ENCODE measurements around the gene ATXN7L3.
A peak's percentile ranks its signal among the peaks of the same experiment; 100 is the strongest.
"Not testable (repeated sequence)": the region's sequence is repeated elsewhere in the genome, so short reads cannot be mapped to it uniquely, and the experiment has no call there.

ATXN7L3 gene

DNA sequence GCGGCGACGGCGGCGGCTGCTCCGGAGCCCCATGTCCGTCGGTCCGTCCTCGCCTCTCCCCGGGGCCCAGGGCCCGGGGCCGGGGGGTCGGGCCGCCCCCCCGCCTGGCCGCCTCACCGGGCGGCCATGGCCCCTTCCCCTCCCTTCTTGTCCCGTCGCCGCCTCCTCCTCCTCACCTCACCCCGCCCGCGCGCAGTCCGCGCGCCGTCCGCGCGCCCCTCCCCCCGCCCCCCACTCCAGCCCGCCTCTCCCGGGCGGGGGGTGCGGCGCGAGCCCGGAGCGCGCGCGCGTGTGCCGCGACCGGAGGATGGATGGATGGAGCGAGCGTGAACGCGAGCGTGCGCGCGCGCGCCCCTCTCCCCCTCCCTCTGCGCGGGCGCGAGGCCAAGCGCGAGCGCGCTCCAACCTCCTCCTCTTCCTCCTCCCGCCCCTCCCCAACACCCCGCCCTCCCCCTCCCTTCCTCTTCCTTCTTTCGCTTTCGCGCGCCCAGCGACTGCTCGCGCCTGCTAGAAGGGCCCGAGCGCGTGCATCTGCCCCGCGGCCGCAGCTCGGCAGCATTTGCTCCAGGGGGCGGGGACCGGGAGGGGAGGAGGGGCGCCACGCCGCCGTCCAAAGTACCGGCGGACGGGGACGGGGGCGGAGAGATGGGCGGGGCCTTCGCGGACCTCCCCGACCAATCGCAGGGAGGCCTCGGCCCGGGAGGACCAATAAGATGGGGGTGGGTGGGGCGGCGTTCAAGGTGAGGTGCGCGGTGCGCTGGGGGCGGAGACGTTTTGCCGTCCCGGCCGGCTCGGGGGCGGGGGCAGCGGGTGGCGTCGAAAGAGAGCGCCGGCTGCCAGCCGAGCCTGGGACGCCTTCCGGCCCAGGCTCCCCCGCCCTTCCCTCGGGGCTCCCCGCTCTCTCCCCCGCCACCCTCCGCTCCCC is at the start of gene ATXN7L3:
TSS of gene ATXN7L3 (minus strand) at position 332 of the 925 bp plus-strand sequence. CDS start 1,814 bp downstream, outside the sequence.
- peak; percentile 96 for DNase-seq (ENCODE audit: low spot score)

DNA sequence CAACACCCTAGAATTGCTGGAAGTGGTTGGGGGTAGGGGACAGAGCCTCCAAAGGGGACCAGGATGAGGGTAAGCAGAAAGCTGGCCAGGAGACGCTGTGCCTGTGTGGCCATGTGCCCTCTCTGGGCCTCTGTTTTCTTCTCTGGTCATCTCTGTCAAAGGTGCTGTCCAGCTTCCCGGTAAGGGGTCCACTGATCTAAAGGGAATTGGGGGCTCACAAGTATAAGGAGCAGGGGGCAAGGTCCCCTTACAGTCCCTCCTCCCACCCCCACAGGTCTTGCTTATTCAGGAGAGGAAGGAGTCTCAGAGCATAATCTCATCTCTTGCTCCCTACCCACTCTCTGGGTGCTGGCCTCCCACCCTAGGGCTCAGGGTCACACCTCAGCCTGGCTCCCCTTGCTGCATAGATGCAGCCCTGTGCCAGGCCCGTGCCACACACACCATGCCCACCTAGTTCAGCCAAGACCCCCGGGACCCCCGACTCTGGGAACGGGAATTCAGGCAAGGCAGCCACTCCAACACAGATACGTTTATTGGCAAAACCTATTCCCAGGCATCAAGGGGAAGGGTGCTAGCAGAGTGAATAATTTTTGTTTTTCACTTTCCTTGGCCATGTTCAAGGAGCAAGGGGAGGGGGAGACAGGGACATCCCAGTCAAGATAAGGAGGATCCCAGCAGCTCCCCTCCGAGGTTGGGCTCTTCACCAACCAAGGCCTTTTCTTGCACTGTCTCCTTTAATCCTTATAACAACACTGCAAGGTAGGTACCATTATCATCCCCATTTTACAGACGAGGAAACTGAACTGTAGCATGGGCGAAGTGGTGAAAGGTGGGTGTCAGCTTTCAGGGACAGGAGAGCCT is 48.4 kb upstream of the ATXN7L3 start:
- no peak for DNase-seq (ENCODE audit: low spot score)

GRCh38 chr17:44247440-44247841 is 47.8 kb upstream of the ATXN7L3 start:
- no peak for DNase-seq (ENCODE audit: low spot score)

DNA sequence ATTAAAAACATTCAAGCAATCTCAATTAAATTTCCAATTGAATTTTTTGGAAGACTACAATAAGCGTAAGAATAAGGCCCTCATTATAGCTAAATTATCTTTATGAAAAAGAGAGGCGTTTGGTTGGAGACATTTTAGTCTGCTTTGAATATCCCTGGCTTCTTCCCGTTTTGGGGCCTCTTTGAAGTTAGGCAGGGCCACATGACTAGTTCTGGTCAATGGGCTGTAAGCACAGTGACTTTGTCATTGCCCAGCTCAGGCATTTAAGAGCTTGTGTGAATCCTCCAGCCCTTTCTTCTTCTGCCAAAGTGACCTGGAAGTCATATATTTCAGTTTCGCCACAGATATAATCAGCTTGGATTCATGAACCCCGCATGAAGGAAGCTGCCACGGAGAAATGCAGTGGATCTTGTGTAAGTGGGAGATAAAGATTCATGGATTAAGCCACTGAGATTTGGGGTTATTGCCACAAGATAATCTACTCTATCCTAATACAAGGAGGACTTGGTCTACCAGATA is 41.5 kb upstream of the ATXN7L3 start:
- no peak for DNase-seq (ENCODE audit: low spot score)

DNA sequence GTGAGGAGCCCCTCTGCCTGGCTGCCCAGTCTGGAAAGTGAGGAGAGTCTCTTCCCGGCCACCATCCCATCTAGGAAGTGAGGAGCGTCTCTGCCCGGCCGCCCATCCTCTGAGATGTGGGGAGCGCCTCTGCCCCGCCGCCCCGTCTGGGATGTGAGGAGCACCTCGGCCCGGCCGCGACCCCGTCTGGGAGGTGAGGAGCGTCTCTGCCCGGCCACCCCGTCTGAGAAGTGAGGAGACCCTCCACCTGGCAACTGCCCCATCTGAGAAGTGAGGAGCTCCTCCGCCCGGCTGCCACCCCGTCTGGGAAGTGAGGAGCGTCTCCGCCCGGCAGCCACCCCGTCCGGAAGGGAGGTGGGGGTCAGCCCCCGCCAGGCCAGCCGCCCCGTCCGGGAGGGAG is 38.2 kb upstream of the ATXN7L3 start:
- not testable (repeated sequence) for DNase-seq (ENCODE audit: low spot score)

DNA sequence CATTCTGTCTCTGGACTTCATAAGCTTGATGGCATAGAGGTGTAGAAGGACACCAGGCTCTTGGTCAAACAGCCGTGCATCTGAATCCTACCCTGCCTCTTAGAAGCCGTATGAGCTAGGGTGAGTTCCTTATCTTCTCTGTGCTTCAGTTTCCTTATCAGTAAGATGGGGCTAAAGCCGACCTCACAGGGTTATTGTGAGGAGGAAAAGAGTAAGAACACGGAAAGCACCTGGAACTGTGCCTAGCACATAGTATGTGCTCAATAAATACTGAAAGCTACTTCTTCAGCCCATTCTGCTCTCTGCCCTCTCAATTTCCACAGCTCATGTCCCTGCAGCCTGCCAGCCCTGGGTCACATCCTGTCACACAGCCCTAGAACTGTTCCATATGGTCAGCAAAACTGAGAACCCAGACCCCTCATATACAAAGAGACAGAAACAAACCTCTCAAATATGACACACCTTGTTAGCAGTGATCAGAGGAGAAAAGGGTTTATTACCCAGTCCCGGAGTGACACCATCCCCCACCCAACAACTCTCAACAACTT is 36.8 kb upstream of the ATXN7L3 start:
- no peak for DNase-seq (ENCODE audit: low spot score)

GRCh38 chr17:44235583-44235936 is 35.9 kb upstream of the ATXN7L3 start:
- peak; percentile 23 for DNase-seq (ENCODE audit: low spot score)

DNA sequence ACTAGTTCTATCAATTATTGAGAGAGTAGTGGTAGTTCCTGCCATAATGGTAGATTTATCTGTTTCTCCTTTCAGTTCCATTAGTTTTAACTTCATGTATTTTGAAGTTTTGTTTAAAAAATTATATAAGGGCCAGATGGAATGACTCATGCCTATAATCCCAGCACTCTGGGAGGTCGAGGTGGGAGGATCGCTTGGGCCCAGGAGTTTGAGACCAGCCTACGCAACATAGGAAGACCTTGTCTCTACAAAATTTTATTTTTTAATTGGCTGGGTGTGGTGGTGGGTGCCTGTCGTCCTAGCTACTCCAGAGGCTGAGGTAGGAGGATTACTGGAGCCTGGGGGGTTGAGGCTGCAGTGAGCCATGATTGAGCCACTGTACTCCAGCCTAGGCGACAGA is 33.9 kb upstream of the ATXN7L3 start:
- no peak for DNase-seq (ENCODE audit: low spot score)

DNA sequence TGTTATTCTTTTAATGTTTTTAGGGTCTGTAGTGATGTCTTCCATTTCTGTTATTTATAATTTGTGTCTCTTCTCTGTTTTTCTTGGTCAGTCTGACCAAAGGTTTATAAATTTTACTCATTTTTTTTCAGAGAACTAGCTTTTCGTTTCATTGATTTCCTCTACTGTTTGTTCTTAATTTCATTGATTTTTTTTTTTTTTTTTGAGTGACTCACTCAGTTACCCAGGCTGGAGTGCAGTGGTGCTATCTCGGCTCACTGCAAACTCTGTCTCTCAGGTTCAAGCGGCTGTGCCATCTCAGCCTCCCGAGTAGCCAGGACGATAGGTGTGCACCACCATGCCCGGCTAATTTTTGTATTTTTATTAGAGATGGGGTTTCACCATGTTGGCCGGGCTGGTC is 32.4 kb upstream of the ATXN7L3 start:
- no peak for DNase-seq (ENCODE audit: low spot score)

GRCh38 chr17:44230140-44230539 is 30.5 kb upstream of the ATXN7L3 start:
- DNase-seq (ENCODE audit: low spot score): no peak

DNA sequence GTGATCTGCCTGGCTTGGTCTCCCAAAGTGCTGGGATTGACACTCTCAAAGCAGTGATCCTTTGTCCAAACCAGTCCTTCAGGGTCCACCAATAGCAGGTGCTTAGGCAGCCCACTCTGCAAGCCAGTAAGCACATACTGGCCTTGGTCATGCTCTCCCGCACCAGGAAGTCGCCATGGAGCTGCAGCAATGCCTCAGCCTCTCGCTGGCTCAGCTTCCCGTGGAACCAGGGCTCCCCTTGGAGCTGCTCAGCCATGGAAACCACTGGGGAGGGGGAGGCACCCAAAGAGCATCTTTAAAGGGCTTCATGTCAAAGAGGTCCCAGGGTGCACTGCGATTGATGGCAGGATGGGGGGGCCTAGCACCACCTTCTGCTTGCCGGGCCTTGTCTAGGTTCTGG is 29.4 kb upstream of the ATXN7L3 start:
- DNase-seq (ENCODE audit: low spot score): no peak

- DNase-seq (ENCODE audit: low spot score): no peak
These were observed 23.9 kb upstream of the ATXN7L3 start for GRCh38 chr17:44223541-44224071.

- peak; percentile 88 for DNase-seq (ENCODE audit: low spot score)
These were observed 22.6 kb upstream of the ATXN7L3 start for GRCh38 chr17:44222112-44222869.

DNA sequence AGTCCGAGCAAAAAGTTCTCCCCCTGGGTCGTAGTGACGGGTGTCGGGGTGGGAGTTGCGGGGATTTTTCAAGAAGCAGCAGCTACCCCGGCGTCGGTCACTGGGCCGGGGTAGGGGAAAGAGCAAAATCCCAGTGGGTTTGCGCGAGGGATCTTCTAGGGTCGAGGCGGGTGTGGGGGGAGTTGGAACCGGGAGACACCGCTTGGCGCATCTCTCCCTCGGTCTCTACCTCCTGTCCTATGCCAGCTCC is 22.1 kb upstream of the ATXN7L3 start:
- DNase-seq (ENCODE audit: low spot score): no peak

DNA sequence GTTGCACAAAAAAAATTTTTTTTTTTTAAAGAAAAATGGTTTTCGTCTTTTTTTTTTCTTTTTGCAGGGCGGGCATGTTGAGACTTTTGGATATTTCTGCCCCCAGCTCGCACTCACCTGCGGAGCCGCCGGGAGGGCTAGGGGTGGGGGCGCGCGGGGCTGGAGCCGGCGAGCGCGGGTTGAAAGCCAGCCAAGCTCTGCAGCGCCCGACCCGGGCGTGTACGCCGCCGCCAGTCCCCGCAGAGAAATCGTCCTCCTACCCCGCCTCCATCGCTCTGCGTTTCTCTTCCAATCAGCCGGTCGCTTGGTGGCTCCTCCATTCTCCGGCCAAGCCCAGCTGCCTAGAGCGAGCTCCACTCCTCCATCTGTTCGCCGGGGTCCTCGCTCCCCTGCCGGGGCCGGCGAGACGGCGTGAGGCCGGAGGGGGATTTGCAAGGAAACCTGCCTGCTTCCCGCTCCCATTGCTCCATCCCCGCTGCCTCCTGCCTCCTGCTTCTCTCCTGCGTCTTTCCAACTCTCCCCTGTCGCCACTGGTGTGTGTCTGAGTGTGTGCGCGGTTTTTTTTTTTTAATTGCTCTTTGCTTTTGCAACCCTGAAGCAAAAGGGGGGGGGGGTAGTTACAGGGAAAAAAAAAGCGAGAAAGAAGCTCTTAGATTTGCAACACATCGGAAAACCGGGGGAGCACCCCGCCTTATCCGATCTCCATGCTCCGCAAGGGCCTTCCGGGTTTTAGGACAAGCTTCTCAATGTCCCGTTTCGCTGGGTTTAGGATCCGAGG is 21.6 kb upstream of the ATXN7L3 start:
- peak; percentile 78 for DNase-seq (ENCODE audit: low spot score)

DNA sequence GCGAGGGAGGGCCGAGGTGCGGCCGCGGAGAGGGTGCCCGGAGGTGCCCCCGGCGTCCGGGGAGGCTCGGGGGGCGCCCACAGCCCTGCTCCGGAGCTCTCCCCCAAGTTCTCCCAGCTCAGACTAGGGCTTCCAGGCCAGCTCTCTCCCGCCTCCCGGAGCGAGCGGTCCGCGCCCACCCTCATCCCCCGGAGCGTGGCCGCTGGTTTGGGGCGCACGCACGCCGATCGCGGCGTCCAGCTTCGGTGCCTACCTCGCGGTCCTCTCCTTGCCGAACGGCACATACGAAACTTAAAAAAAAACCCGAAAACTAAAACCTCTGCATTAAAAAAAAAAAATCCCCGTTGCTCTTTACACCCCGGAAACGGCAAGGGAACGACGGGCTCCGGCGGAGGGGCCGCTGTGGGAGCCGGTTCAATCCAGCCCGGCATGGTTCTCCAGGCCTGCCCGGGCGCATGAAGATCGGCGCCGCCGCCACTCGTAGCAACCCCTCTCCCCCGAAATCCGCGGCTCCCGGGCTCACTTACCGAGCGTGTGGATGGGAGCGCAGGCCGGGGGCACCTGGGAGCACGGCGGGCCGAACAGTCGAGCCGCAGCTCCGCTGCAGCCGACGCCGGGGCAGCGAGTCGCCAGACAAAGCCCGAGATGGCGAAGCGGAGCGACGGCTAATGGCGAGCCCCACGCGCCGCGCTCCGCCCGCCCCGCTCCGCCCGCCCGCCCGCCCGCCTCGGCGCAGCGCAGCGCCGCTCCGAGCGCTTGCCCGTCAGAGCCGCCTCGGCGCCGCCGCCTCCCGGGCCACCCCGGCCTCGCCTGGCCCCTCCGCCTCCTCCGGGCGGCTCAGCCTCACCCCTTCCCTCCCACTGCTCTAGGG is 20.8 kb upstream of the ATXN7L3 start:
- DNase-seq (ENCODE audit: low spot score): peak; percentile 54

GRCh38 chr17:44219616-44220212 is 20.0 kb upstream of the ATXN7L3 start, which contains the start of gene UBTF:
Gene UBTF (minus strand): TSS chr17:44219675. CDS start chr17:44218229, 1,446 bp downstream.
- peak; percentile 65 for DNase-seq (ENCODE audit: low spot score)

GRCh38 chr17:44219108-44219615 is 19.5 kb upstream of the ATXN7L3 start:
- DNase-seq (ENCODE audit: low spot score): peak; percentile 71
